Measurements from ENCODE around the gene SNX8. TPM values are rescaled to one million over a fixed set of nuclear protein-coding genes. Genes with fewer than 3 reads are reported as not detected.

The SNX8 gene
- total and polyA plus RNA-seq, 2 of the 8 experiments (the other 6 are each of a cell fraction or from before 2014, with no cell fraction given), result 46.2 to 70.8 TPM

DNA sequence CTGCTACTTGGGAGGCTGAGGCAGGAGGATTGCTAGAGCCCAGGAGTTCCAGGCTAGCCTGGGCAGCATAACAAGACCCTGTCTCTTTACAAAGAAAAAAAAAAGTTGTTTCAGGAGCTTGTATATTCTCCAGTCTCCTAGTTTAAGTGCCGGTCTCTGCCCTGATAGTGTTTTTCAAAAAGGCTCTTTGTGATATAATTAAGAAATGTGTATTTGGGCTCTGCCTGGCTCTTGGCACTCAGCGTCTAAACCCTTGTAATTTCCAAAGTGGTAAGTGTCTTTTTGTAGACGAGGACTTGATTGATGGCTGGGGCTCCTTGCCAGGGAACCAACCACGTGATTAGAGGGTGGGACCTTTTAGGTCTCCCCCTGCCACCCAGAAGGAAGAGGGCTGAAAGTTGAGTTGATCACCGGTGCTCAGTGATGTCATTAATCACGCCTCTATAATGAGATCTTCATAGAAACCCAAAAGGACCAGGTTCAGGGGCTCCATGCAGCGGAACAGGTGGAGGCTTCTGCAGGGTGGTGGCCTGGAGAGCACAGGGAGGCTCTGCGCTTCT is 44.8 kb upstream of the SNX8 start (continued):
- TF ChIP-seq JUN (IDR thresholded peaks at IDR 0.05; ENCODE audit: low read depth, low read length) (no peak), FOSL1 (IDR thresholded peaks at IDR 0.05; ENCODE audit: insufficient read depth, low read depth, low read length) (no peak), PHF8 (conservative IDR thresholded peaks at IDR 0.05; ENCODE audit: low read depth, low read length) (no peak), EGR1 (IDR thresholded peaks at IDR 0.05; ENCODE audit: borderline replicate concordance, low read depth, low read length) (no peak), BACH1 (IDR thresholded peaks at IDR 0.05; ENCODE audit: low read length) (no peak), GTF2F1 (IDR thresholded peaks at IDR 0.05; ENCODE audit: borderline replicate concordance, low read depth, low read length) (no peak), CBX5 (IDR thresholded peaks at IDR 0.05; ENCODE audit: low read depth, low read length) (no peak)
